Sigmoid colon (tissue), 4 donors: Measurements from ENCODE around the gene SERPINA5.

Source experiments
- POLR2A ChIP-seq, 2 donors: fragments of 450-650 bp; IDR thresholded peaks; one replicate each; pipeline ENCODE4 v1.6.1; 2016; ENCODE audit warnings: antibody characterized with exemption in 2 of 2, mild to moderate bottlenecking in 2 of 2, moderate library complexity in 2 of 2
- POLR2AphosphoS5 ChIP-seq, 4 donors: sonication (generic); formaldehyde crosslinking; IDR thresholded peaks; one replicate each; pipeline ENCODE4 v1.6.1; 2017; ENCODE audit warnings: antibody characterized with exemption in 4 of 4
- TF ChIP-seq, protein P1 (sequence below), 4 experiments: fragments of 450-650 bp in 3 of 4; fragments of 200-600 bp in 1 of 4; IDR thresholded peaks; one replicate each; pipeline ENCODE4 v1.5.1; 2016 to 2019; ENCODE audit warnings: antibody characterized with exemption in 4 of 4, mild to moderate bottlenecking in 3 of 4, moderate library complexity in 2 of 4

GRCh38 chr14:94583557-94583956 lies 2.3 kb downstream of the SERPINA5 start:
- TF ChIP-seq, protein P1, sequence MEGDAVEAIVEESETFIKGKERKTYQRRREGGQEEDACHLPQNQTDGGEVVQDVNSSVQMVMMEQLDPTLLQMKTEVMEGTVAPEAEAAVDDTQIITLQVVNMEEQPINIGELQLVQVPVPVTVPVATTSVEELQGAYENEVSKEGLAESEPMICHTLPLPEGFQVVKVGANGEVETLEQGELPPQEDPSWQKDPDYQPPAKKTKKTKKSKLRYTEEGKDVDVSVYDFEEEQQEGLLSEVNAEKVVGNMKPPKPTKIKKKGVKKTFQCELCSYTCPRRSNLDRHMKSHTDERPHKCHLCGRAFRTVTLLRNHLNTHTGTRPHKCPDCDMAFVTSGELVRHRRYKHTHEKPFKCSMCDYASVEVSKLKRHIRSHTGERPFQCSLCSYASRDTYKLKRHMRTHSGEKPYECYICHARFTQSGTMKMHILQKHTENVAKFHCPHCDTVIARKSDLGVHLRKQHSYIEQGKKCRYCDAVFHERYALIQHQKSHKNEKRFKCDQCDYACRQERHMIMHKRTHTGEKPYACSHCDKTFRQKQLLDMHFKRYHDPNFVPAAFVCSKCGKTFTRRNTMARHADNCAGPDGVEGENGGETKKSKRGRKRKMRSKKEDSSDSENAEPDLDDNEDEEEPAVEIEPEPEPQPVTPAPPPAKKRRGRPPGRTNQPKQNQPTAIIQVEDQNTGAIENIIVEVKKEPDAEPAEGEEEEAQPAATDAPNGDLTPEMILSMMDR (IDR thresholded peaks at IDR 0.05), result no peak
- no peak for TF ChIP-seq POLR2A (IDR thresholded peaks at IDR 0.05)
- TF ChIP-seq POLR2AphosphoS5 (IDR thresholded peaks at IDR 0.05), result no peak
